HEK293T (cell line): ENCODE results near the gene AP3B1.

ENCODE experiments used
- BHLHE40 ChIP-seq: fragments of 450-650 bp; IDR thresholded peaks from 2 replicates; pipeline ENCODE4 v1.6.1; 2016; ENCODE audit warnings: mild to moderate bottlenecking, moderate library complexity, borderline replicate concordance
- FOXA1 ChIP-seq: fragments of 450-650 bp; IDR thresholded peaks from 2 replicates; pipeline ENCODE4 v1.6.1; 2016; ENCODE audit warnings: mild to moderate bottlenecking
- FOXK2 ChIP-seq: fragments of 450-650 bp; IDR thresholded peaks from 2 replicates; pipeline ENCODE4 v1.6.1; 2016; ENCODE audit warnings: mild to moderate bottlenecking
- SP1 ChIP-seq: fragments of 450-650 bp; IDR thresholded peaks from 2 replicates; pipeline ENCODE4 v1.6.1; 2017
- TARDBP ChIP-seq: fragments of 450-650 bp; IDR thresholded peaks from 2 replicates; pipeline ENCODE4 v1.6.1; 2016

DNA sequence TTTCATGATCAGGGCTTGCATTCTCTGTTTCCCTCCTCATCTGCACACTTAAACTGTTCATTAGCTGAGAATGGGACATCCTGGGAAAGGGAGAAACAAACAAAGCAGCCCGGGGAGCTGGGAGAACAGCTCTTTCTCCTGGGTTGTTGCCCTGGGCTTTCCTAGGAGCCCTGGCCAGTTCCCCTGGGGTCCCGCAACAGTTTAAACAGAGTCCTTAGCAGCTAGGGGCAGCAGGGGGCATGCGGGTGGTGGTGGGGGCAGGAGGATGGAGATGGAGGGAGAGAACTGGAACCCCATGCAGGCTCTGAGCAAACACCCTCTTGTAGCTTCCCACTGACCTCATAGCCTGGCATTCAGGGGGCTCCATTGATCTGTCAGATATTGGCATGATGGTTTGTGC is 309.3 kb downstream of the AP3B1 start:
- no peak for TF ChIP-seq BHLHE40
- no peak for TF ChIP-seq SP1
- no peak for TF ChIP-seq FOXA1
- TF ChIP-seq FOXK2 = no peak
- no peak for TF ChIP-seq TARDBP
